HL-60 (cell line): Measurements from ENCODE around the gene OFD1.

Source experiments
- DNase-seq, 2 experiments: peaks; one replicate each; pipeline ENCODE4 v3.0.0-alpha.2; 2010 to 2020; ENCODE audit warnings: low read depth in 1 of 2, low spot score in 1 of 2
- H3K27ac ChIP-seq: fragments of 250-450 bp; sonication (Bioruptor Pico); replicated peaks from 2 replicates; pipeline ENCODE4 v1.5.1; 2020; ENCODE audit warnings: mild to moderate bottlenecking, moderate library complexity
- H3K27me3 ChIP-seq: fragments of 250-450 bp; sonication (Bioruptor Pico); 2 replicates; pipeline ENCODE4 v1.5.1; 2021; ENCODE audit warnings: mild to moderate bottlenecking, moderate library complexity; ENCODE audit not compliant: insufficient read depth, poor library complexity, severe bottlenecking
- H3K4me3 ChIP-seq: replicated peaks from 2 replicates; pipeline ENCODE4 v1.5.1; 2011; ENCODE audit warnings: mild to moderate bottlenecking, control low read depth, low read length; ENCODE audit not compliant: insufficient read depth
- GABPA ChIP-seq: IDR thresholded peaks from 2 replicates; pipeline ENCODE4 v1.6.1; 2012; ENCODE audit warnings: low read depth
- POLR2AphosphoS5 ChIP-seq: IDR thresholded peaks from 2 replicates; pipeline ENCODE4 v1.6.1; 2012; ENCODE audit warnings: low read depth
- SPI1 ChIP-seq: IDR thresholded peaks from 2 replicates; pipeline ENCODE4 v1.6.1; 2012; ENCODE audit warnings: low read depth, mild to moderate bottlenecking, borderline replicate concordance
- TF ChIP-seq, protein P1 (sequence below): IDR thresholded peaks from one replicate; pipeline ENCODE4 v1.5.1; 2011; ENCODE audit warnings: low read length, control low read depth, inconsistent platforms; ENCODE audit not compliant: insufficient read depth
- TF ChIP-seq, protein P2 (sequence below): IDR thresholded peaks from 2 replicates; pipeline ENCODE4 v1.6.1; 2012; ENCODE audit warnings: low read depth; ENCODE audit not compliant: insufficient replicate concordance

OFD1 gene

DNA sequence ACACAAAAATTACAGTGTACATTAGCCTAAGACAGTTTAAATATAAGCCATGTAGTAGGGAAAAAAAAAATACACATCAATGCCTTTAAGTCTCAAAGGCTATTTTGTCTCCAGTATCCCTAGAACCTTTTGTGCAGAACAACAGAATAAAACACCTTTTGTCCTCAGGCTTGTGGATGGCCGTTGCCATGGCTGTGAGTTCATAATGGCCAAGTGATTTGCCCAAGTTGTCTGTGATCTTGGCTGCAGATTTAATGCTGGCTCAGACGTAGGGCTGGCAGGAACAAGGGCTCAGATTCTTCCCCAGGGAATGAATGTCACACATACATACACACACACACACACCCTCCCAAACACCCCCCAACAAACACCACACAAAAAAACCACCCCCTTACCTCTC is 57.0 kb downstream of the OFD1 start:
- no peak overlapping the region for H3K27ac ChIP-seq
- no peak for DNase-seq
- TF ChIP-seq, protein P1, sequence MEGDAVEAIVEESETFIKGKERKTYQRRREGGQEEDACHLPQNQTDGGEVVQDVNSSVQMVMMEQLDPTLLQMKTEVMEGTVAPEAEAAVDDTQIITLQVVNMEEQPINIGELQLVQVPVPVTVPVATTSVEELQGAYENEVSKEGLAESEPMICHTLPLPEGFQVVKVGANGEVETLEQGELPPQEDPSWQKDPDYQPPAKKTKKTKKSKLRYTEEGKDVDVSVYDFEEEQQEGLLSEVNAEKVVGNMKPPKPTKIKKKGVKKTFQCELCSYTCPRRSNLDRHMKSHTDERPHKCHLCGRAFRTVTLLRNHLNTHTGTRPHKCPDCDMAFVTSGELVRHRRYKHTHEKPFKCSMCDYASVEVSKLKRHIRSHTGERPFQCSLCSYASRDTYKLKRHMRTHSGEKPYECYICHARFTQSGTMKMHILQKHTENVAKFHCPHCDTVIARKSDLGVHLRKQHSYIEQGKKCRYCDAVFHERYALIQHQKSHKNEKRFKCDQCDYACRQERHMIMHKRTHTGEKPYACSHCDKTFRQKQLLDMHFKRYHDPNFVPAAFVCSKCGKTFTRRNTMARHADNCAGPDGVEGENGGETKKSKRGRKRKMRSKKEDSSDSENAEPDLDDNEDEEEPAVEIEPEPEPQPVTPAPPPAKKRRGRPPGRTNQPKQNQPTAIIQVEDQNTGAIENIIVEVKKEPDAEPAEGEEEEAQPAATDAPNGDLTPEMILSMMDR, result no peak
- TF ChIP-seq SPI1 (no peak), GABPA (no peak), POLR2AphosphoS5 (no peak)
- TF ChIP-seq, protein P2, sequence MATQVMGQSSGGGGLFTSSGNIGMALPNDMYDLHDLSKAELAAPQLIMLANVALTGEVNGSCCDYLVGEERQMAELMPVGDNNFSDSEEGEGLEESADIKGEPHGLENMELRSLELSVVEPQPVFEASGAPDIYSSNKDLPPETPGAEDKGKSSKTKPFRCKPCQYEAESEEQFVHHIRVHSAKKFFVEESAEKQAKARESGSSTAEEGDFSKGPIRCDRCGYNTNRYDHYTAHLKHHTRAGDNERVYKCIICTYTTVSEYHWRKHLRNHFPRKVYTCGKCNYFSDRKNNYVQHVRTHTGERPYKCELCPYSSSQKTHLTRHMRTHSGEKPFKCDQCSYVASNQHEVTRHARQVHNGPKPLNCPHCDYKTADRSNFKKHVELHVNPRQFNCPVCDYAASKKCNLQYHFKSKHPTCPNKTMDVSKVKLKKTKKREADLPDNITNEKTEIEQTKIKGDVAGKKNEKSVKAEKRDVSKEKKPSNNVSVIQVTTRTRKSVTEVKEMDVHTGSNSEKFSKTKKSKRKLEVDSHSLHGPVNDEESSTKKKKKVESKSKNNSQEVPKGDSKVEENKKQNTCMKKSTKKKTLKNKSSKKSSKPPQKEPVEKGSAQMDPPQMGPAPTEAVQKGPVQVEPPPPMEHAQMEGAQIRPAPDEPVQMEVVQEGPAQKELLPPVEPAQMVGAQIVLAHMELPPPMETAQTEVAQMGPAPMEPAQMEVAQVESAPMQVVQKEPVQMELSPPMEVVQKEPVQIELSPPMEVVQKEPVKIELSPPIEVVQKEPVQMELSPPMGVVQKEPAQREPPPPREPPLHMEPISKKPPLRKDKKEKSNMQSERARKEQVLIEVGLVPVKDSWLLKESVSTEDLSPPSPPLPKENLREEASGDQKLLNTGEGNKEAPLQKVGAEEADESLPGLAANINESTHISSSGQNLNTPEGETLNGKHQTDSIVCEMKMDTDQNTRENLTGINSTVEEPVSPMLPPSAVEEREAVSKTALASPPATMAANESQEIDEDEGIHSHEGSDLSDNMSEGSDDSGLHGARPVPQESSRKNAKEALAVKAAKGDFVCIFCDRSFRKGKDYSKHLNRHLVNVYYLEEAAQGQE, result no peak
- no peaks in the 10 kb centered on the region for H3K27me3 ChIP-seq
- H3K4me3 ChIP-seq, result no peak overlapping the region

DNA sequence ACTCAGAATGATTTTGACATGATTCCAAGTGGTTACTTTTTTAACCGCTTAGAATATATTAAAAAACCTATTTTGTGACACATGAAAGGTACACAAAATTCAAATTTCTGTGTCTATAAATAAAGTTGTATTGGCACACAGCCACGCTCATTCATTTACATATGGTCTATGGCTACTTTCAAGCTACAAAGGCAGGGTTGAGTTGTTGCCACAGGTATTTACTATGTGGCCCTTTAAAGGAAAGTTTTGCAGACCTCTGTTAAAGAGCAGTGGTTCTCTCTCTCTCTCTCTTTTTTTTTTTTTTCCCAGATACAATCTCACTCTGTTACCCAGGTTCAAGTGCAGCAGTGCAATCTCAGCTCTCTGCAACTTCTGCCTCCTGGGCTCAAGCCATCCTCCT is 59.3 kb downstream of the OFD1 start:
- no peak overlapping the region for H3K4me3 ChIP-seq
- no peaks in the 10 kb centered on the region for H3K27me3 ChIP-seq
- no peak overlapping the region for H3K27ac ChIP-seq
- no peak for DNase-seq
- TF ChIP-seq, protein P2, result no peak
- no peak for TF ChIP-seq POLR2AphosphoS5
- no peak for TF ChIP-seq SPI1
- no peak for TF ChIP-seq GABPA
- TF ChIP-seq, protein P1, result no peak

DNA sequence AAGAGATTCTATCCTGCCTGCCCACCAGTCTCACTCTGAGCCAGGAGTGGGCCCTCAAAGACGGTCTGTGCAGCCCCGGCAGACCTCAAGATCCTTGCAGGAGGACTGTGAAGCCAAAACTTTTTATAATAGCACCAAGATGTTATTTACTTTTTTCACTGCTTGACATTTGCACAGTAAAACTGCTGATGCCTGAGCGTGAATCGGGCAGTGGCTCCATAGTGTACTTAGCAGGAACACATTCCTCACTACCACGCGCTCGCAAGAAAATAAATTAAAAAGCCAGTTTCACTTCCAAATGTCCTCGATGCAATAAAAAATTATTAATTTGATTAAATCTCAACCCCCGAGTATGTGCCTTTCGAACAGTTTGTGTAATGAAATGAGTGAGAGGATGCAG is 59.9 kb downstream of the OFD1 start:
- no peak for DNase-seq
- no peak overlapping the region for H3K4me3 ChIP-seq
- no peak overlapping the region for H3K27ac ChIP-seq
- H3K27me3 ChIP-seq, result no peaks in the 10 kb centered on the region
- TF ChIP-seq POLR2AphosphoS5 (no peak), GABPA (no peak), SPI1 (no peak)
- TF ChIP-seq, protein P2, result no peak
- TF ChIP-seq, protein P1, result no peak
